ENCODE measurements around the gene VRK3.

The VRK3 gene

GRCh38 chr19:50030937-50031336, 5.8 kb upstream of the VRK3 start:
- no peak for DNase-seq (ENCODE audit: low read depth)

GRCh38 chr19:50030225-50030624, 5.1 kb upstream of the VRK3 start:
- DNase-seq (ENCODE audit: low read depth): no peak

DNA sequence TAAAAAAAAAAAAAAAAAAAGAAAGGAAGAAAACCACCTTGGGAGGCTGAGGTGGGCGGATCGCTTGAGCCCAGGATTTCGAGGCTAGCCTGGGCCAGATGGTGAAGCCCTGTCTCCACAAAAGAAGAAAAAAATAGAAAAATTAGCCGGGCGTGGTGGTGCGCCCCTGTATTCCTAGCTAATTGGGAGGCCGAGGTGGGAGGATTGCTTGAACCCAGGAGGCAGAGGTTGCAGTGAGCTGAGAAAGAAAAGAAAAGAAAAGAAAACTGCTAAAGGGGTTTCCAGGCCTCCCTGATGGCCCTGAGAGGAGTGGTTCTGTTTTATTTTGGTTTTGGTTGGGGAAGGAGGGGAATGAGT, 1.4 kb upstream of the VRK3 start:
- DNase-seq (ENCODE audit: low read depth): no peak

GRCh38 chr19:50025794-50026549, 800 bp upstream of the VRK3 start, which contains the start of gene ZNF473:
TSS of gene ZNF473 (plus strand) at chr19:50026005. CDS start at chr19:50031083, 5,078 bp downstream.
- peak; percentile 48 for DNase-seq (ENCODE audit: low read depth)

DNA sequence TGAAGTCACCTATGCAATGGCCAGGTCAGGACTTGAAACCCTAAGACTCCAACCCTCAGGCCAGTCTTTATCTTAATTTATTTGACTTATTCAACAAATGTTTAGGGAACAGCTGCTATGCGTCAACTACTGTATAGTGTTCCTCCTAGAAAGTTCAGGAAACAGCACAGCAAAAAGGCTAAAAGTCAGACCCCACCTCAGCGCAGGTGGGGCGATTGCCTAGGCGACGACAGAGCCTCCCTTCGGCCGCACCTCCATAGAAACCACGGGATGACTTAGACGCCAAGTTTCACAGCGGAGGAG, 502 bp downstream of the VRK3 start:
- DNase-seq (ENCODE audit: low read depth): no peak

DNA sequence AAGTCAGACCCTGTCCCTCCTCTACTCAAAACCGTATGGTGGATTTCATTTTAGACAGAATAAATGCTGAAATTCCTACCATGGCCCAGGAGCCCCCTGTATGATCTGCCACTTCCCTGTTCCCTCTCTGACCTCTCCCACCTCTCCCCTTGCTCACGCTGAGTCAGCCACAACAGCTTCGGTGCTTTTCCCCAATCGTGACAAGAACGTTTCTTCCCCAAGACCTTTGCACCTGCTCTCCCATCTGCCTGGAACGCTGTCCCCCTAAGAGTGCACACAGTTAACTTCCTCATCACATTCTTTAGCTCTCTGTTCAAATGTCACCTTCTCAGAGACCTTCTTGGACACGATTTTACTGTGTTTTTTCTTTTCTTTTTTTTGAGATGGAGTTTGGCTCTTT, 2.3 kb downstream of the VRK3 start:
- no peak for DNase-seq (ENCODE audit: low read depth)

DNA sequence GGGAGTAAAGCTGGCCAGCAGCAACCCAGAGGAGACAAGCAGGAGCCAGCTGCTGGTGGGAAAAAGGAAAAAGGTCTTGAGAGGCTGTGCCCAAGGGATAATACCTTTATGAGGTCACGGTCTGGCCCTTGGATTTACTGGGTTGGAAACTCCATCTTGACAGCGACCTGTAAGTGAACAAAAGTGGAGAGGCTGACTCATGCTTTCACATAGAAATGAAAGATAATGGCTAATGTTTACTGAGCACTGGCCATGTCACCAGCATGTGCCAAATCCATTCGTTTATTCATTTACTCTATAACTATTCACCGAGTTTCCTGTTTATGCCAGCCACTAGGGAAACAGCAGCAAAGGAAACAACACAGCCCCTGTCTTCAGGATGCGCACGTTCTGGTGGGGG, 4.7 kb downstream of the VRK3 start:
- no peak for DNase-seq (ENCODE audit: low read depth)

- DNase-seq (ENCODE audit: low read depth): no peak
Measured at GRCh38 chr19:50016225-50016807, 8.9 kb downstream of the VRK3 start.

DNA sequence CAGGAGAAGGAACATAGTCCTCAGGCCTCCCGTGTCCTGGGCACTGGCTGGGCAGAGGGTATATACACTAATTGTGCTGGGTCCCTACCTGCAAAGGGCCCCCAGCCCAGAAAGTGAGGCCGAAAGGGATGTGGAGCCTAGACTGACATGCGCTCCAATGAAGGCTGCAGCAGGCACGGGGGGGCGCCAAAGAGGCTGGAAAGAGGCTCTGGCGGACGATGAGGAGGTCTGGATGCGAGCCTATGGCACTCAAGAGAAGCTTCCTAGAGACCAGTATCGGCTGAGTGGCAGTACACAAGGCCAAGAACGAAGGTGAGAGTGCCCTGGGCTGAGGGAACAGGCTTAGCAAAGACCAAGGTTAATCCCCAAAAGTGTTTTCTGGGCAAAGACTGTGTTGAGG, 16.6 kb downstream of the VRK3 start:
- no peak for DNase-seq (ENCODE audit: low read depth)

DNA sequence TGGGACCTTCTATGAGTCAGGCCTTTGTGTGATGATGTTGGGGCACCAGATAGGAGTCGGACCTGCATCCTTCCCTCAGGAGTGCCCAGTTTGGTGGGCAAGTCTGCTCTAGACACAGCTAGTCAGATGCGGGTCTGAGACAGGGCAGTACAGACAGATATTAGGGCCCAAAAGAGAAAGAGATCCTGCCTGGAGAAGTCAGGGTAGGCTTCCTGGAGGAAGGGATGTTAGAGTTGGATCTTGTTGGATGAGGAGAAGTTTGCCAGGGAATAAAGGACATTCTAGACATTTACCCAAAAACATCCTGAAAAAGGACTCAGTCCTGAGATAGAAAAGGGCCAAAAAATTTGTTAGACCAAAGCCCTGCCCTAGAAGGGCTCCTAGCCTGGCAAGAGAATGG, 17.2 kb downstream of the VRK3 start:
- DNase-seq (ENCODE audit: low read depth): no peak

GRCh38 chr19:50007170-50007569, 18.0 kb downstream of the VRK3 start:
- no peak for DNase-seq (ENCODE audit: low read depth)

DNA sequence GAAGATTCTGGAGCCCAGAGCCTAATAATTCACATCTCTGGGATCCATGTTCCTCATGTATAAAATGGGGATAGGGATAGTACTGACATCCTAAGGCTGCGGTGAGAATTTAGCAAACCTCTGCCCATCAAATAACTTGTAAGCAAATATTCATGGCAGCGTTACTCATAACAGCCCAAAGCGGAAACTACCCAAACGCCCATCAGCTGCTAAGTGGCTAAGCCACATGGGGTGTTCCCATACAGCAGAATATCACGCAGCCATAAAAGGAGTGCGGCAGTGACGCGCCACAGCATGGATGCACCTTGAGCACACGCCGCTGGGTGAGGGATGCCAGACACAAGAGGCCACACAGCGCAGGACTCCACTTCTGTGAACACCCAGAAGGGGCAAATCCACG, 19.7 kb downstream of the VRK3 start:
- DNase-seq (ENCODE audit: low read depth): no peak

DNA sequence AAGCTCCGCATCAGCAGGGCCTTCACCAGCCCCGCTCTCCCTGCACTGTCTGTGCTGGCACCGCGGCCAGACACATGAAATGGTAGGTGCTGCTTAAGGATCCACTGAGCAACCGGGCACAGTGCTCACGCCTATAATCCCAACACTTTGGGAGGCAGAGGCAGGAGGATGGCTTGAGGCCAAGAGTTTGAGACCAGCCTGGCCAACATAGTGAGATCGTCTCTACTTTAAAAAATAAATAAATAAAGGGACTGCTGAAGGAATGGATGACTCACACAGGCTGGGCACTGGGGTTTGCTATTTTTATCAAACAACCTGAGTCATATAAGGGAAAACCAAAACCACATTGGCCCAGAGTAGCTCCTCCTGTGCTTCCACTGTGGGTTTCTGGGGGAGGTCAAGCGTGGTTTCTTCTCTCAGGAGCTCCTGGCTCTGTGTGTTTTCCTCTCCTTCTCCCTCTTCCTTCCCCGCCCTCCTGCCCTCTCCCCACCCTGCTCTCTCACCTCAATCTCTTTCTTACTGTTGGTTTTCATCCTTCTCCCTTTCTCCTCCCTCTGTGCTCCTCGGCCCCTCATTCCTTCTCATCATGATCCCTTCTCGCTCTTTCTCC, 21.3 kb downstream of the VRK3 start:
- no peak for DNase-seq (ENCODE audit: low read depth)

- DNase-seq (ENCODE audit: low read depth): no peak
Measured at GRCh38 chr19:50003254-50003788, 21.9 kb downstream of the VRK3 start.

DNA sequence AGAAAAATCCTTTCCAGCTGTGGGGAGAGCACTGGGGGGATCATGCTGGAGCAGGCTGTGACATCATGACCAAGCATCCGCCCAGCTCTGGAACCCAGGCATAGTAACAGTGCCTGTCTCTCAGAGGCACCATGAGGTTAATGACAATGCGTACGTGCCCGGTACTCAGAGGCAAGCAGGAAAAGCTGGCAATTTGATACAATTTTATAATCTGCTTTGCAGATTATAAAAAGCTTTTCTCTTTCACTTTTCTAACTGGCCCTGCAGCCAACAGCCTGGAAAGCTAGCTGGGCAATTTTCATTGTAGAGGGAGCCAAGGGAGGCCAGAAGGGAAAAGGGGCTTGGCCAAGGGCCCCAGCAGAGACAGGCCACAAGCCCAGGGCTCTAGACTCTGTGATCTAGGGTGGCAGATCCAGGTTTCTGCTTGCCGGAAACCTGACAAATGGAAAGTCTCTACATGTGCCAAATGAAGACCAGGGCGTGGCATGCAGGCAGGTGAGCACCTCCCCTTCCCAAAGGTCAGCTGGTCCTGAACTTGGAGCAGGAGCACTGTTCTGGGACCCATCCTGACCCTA, 22.7 kb downstream of the VRK3 start:
- no peak for DNase-seq (ENCODE audit: low read depth)

DNA sequence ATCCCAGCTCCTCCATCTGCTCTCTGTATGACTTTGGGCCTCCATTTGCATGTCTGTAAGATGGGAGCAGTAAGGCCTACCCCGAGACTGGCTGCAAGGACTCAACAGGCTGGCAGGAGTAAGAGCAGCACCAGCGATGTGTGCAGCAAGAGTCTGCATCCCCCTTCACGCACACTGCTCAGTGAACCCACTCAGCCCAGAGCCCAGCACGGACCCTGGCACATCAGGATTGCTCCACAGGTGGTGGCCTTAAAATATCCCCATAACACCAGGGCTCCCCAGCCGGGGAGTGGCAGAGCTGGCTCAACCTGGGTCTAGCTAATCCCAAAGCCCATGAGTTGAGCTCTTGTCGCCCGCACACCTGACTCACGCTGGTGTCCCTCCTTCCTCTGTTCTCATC, 23.4 kb downstream of the VRK3 start:
- no peak for DNase-seq (ENCODE audit: low read depth)

DNA sequence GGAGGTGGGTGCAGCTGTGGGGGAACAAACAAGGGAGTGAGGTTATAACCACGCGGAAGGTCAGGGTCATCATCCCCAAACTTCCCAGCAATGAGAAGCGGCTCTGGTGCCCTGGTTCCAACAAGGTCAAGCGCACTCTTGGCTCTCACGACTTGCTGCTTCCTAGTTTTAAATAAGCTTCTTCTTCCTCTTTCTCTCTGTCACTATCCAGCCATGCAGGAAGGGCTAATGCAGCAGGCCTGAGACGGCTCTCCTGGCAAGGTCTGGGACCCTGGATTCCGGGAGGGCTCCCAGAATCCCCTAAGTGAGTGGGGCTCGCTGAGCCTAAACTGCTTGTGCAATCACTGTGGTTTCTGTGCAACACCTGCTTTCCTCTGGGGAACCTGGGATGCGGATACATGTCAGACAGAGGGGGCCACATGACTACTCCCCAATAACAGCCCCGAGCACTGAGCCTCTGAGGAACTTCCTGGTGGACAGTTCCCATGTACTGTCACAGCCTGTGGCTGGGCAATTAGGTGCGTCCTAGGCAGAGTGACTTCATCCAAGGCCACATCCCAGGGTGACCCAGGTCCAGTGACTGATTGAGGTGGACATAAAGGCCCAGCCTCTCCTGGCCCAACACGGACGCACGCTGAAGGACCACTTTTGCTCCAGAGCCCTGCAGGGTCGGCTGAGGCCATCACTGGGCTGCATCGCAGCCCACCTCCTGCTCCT, 24.2 kb downstream of the VRK3 start:
- no peak for DNase-seq (ENCODE audit: low read depth)

- no peak for DNase-seq (ENCODE audit: low read depth)
Measured at GRCh38 chr19:50000038-50000840, 24.9 kb downstream of the VRK3 start.

DNA sequence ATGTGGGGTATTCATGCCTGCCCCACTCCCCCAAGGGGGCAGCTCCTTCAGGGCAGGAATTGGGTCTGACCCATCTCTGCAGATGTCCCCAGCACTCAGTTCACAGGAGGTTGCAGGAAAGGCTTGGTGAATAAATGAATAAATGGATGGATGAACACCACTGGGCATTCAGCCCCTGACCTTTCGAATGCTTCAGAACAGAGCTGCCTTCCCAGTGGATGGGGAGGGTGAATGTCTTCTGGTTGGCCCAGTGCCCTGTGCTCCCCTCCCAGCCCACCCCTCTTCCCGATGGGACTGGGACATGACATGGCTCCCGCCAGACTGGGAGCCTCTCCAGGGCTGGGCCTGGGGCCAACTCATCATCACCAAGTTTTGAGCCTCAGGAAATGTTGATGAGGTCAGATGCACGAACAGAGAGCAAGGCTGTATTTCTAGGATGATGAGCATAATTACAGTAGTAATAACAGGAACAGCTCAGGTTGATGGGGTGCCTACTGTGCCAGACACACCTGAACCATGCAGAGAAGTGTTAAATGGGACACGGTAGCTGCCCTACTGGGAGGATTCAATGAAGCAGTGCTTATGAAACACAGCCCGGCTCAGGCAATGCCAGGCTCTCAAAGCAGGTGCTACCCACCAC, 25.7 kb downstream of the VRK3 start:
- no peak for DNase-seq (ENCODE audit: low read depth)

- no peak for DNase-seq (ENCODE audit: low read depth)
Measured at GRCh38 chr19:49997709-49998108, 27.5 kb downstream of the VRK3 start.

- no peak for DNase-seq (ENCODE audit: low read depth)
Measured at GRCh38 chr19:49988433-49988832, 36.7 kb downstream of the VRK3 start.

All from stimulated activated CD8-positive, alpha-beta memory T cell treated with anti-CD3 and anti-CD28 coated beads, Interleukin-15, amount 100 ng/mL, for 24 hours (primary cell).